HT1080 (cell line): ENCODE measurements around the gene CD300LB. TPM values are rescaled to one million over a fixed set of nuclear protein-coding genes. Genes with fewer than 3 reads are reported as not detected.

Experiments used
- total RNA-seq: library from RNA; depleted of rRNA; stranded (reverse); fragments of >200 nt; shearing (Covaris generic); gene quantifications from 2 replicates; pipeline ENCODE4 v1.2.3, GENCODE V29; 2014; rRNA removed

Gene CD300LB
- total RNA-seq, 1 experiment from 2014 or later: not detected

Other genes starting within 250 kb of the CD300LB start
- gene KIF19, start 205.2 kb downstream of the CD300LB start, total RNA-seq: not detected in 2 replicates
- not detected in 2 replicates for gene BTBD17, start 169.6 kb downstream of the CD300LB start, total RNA-seq
- not detected in 2 replicates for gene GPR142, start 164.0 kb downstream of the CD300LB start, total RNA-seq
- not detected in 2 replicates for gene GPRC5C, start 99.4 kb downstream of the CD300LB start, total RNA-seq
- not detected in 2 replicates for gene CD300A, start 64.8 kb downstream of the CD300LB start, total RNA-seq
- gene CD300C, start 14.6 kb upstream of the CD300LB start, total RNA-seq: 0.17 and 0.90 TPM in 2 replicates
- gene CD300H, start 36.0 kb upstream of the CD300LB start, total RNA-seq: not detected in 2 replicates
- not detected in 2 replicates for gene CD300LD, start 60.8 kb upstream of the CD300LB start, total RNA-seq
- not detected in 2 replicates for gene CD300E, start 92.3 kb upstream of the CD300LB start, total RNA-seq
- not detected in 2 replicates for gene CD300LF, start 181.4 kb upstream of the CD300LB start, total RNA-seq
- 0.11 and 0.20 TPM in 2 replicates for gene RAB37, start 205.8 kb upstream of the CD300LB start, total RNA-seq
- gene NHERF1, start 217.2 kb upstream of the CD300LB start, total RNA-seq: 32.8 and 41.8 TPM in 2 replicates
- gene NAT9, start 244.9 kb upstream of the CD300LB start, total RNA-seq: 21.9 and 32.6 TPM in 2 replicates